ENCODE data around the gene ANKRD34A. TPM values are rescaled to one million over a fixed set of nuclear protein-coding genes. Genes with fewer than 3 reads are reported as not detected.

Gene ANKRD34A
- total RNA-seq, result 3.4 TPM

- peak; percentile 95 for DNase-seq (ENCODE audit: low spot score)
Observed at GRCh38 chr1:145964328-145965118, at the start of gene ANKRD34A, which contains the start of gene POLR3GL. Gene ANKRD34A (minus strand): TSS chr1:145964575. CDS start chr1:145961759, 2,816 bp downstream. Gene POLR3GL (plus strand): TSS chr1:145964690. CDS start chr1:145974866, 10,176 bp downstream.

DNA sequence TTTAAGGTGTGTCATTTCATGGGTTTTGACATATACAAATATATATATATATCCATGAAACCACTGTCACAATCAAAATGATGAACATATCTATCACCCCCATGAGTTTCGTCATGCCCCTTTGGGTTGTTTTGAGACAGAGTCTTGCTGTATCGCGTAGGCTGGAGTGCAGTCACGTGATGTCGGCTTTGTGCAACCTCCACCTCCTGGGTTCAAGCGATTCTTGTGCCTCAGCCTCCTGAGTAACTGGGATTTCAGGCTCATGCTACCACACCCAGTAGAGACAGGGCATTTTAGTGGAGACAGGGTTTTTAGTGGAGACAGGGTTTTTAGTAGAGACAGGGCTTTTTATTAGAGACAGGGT, 49.2 kb upstream of the ANKRD34A start:
- DNase-seq (ENCODE audit: low spot score), result no peak

- peak; percentile 72 for DNase-seq (ENCODE audit: low spot score)
Observed at GRCh38 chr1:146012703-146013558, 48.6 kb upstream of the ANKRD34A start.

DNA sequence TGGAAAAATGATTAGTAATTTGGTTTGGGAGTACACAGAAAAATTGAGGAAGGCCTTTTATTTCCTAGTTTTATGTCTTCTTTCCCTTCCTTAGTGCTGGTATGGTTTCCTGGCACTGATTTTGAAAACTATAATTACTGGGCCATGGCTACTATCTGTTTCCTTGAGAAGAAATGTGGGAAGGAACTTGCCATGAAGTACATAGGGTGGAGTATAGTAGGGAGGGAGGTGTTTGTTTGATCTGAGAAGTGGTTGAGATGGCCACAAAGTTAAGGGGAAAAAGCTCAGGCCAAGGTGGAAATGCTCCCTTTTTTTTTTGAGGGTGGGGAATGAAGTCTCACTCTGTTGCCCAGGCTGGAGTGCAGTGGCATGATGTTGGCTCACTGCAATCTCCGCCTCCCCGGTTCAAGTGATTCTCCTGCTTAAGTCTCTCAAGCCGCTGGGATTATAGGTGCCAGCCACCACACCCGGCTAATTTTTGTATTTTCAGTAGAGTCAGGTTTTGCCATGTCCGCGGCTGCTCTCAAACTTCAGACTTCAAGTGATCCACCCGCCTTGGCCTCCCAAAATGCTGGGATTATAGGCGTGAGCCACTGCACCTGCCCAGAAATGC, 45.9 kb upstream of the ANKRD34A start:
- no peak for DNase-seq (ENCODE audit: low spot score)

- DNase-seq (ENCODE audit: low spot score), result no peak
Observed at GRCh38 chr1:146007489-146008133, 43.2 kb upstream of the ANKRD34A start.

- no peak for DNase-seq (ENCODE audit: low spot score)
Observed at GRCh38 chr1:146001709-146002108, 37.3 kb upstream of the ANKRD34A start.

DNA sequence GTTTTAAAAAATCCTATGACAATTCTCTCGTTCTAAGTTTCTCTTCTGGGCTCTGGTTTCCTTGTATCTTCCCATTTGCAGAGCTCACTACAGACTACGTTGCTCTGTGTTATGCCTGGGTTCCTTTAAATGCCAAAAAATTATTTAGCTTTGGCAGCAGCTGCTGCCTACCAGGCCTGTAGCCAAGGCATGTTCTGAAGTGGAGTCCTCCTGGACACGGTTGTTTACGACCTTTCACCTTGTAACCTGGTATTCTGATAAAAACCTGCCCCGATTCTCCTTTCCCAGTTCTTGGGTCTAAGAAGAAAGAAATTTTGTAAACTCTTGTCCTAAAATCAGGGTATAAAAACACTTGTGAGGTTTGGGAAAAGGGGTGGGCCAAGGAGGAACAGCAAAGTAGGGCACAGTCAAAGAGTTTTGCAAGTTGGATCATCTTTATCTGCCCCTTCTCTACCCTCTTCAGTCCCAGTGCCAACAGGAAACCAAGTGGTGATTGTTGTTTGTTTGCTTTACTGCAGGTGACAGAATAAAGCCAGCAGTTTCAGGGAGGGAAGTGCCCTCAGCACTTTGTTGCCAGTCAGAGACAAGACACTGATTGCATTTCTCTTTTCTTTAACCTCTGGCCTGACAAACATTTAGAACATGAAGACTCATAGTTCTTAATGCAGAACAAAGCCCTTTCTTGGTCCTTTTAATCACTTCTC, 35.1 kb upstream of the ANKRD34A start:
- no peak for DNase-seq (ENCODE audit: low spot score)

DNA sequence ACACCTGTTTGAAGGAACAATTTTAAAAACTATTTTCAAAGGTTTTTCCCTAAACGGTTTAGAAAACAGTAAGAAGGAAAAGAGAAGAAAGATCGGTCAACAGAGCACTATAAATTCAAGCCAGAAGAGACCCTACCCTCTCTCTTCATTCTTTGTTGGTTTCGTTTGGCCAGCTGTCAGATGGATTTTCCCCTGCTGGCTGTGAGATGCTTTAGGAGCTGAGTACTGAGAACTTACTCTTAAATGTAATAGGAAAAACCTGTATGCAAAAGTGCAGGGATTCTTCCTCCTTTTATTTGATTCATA, 33.3 kb upstream of the ANKRD34A start:
- no peak for DNase-seq (ENCODE audit: low spot score)

DNA sequence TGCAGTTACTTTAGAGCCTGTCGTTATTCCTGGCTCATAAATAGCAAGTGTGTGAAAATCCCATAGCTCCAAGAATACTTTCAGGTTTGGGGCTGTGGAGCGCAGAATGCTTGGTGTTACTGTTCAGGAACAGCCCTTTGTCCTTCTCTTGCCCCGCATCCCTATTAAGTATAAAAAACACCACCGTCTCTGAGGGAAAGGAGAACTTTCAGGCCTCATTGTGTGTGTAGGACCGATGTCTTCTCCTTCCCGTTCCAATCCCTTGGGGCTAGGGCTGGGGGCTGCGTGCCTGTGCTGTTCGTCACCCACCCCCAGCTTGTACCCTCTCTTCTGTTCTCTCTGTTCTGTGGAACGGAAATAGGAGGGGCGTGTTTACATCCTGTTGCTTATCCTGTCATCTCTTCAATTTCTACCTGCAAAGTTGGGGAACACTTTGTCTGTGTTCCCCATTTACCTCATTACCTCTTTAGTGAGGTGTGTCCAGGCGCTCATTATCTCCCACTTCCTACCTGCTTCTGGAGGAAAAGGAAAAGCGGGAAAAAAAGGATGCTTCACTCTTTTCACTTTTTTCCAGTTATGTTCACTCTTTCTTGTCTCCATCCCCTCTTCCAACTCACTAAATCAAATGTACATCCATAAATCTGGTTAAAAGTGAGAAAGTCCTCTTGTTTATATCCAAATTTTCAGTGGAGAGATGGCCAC, 32.8 kb upstream of the ANKRD34A start:
- no peak for DNase-seq (ENCODE audit: low spot score)

DNA sequence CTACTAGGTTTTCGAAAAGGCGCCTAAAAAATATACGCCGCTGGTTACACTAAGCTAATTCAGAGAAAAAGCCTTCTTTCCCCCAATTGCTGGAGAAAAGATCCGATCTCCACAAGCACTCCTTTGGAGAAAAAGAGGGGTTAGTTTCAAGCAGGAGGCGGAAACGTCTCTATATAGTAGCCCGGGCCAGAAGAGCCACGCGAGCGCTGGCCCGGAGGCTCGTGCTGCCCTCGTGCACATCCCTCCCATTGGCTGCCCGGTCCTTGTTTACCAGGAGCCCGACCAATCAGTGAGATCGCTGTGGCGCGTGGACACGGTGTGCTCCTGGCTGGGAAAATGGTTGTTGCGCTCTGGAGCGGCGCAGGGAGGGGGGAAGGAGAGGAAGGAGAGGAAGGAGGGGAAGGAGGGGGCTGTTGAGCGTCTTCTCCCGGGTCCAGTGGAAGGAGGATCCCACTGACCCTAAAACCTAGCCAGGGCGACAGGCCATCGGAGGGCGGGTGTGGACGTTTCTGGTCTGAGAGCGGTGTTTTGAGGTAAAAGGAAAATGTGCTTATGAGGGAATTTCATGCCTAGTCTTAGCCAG, 32.1 kb upstream of the ANKRD34A start, which contains the start of gene TXNIP:
Gene TXNIP, minus strand, starts transcription at position 147 of the 583 bp plus-strand sequence. CDS start 313 bp downstream, outside the sequence.
- DNase-seq (ENCODE audit: low spot score), result peak; percentile 99

GRCh38 chr1:145995964-145996432, 31.6 kb upstream of the ANKRD34A start:
- DNase-seq (ENCODE audit: low spot score), result no peak

GRCh38 chr1:145995148-145995881, 30.9 kb upstream of the ANKRD34A start:
- no peak for DNase-seq (ENCODE audit: low spot score)

GRCh38 chr1:145994391-145995120, 30.2 kb upstream of the ANKRD34A start:
- DNase-seq (ENCODE audit: low spot score), result no peak

GRCh38 chr1:145993618-145994390, 29.4 kb upstream of the ANKRD34A start:
- no peak for DNase-seq (ENCODE audit: low spot score)

DNA sequence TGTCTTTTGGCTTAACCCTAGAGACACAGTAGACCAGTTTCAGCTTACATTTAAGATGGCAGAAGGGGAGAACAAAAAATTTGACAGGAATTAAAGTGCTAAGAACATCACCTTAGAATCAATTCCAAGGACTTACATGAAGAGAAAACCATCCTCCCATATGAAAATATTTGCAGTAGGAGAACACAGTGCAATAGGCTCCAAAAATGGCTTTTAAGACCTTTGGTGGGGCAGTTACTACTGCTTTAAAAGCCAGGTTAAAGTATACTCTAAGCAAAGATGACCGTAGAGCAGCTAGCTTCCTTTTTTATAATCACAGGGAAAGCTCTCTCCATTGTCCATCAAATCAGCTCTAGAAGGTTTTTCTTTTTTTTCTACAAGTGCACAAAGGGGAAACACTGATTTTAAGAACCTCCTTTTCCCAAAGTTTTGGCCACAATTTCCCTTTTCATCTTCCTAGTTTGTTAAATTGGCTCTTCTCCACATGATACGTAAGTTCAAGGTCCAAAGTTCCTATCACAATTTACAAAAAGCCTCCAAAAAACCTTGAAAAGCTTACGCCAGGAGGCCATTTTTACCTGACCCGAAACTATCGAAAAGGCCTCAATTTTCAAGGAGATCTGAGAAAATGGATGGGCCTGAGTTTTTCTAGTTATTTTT, 28.7 kb upstream of the ANKRD34A start:
- DNase-seq (ENCODE audit: low spot score), result no peak

DNA sequence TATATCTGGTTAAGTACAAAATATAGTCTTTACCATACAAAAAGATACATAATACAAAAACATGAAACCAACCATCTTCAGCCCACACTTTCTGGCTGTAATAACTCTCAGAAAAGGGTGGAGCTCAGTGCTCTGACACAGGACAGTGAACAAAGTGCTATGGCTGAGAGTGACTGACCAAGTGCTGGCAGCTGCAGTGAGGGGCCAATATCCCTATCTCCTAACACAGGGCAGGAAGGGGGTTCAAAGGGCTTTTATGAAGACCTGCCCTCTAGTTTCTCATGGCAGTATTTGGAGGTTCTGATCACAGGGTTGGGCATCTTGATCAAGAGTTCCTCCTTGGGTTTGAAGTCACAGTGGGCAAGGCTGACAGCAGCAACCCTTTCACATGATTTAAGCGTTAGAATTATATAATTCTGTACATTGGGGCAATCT, 28.1 kb upstream of the ANKRD34A start:
- no peak for DNase-seq (ENCODE audit: low spot score)

GRCh38 chr1:145991735-145992412, 27.5 kb upstream of the ANKRD34A start:
- DNase-seq (ENCODE audit: low spot score), result no peak
